Right atrium auricular region (tissue), 2 donors: ENCODE measurements around the gene PFDN6. TPM values are rescaled to one million over a fixed set of nuclear protein-coding genes. Genes with fewer than 3 reads are reported as not detected.

Experiments
- DNase-seq: peaks from one replicate; pipeline ENCODE4 v3.0.0-alpha.2; 2019; ENCODE audit warnings: low spot score
- H3K27ac ChIP-seq, 2 donors: fragments of 200-600 bp; sonication (generic); 1 replicate in 1 of 2; 2 replicates in 1 of 2; pipeline ENCODE4 v1.5.1; 2016 to 2019
- H3K27me3 ChIP-seq, 2 donors: fragments of 200-600 bp; sonication (generic); one replicate each; pipeline versions ENCODE4 v1.5.1 to v1.6.0; 2017 to 2019
- H3K36me3 ChIP-seq: fragments of 200-600 bp; sonication (generic); one replicate; pipeline ENCODE4 v1.5.1; 2016
- H3K4me1 ChIP-seq, 2 donors: fragments of 200-600 bp; sonication (generic); one replicate each; pipeline versions ENCODE4 v1.5.1 to v1.6.0; 2017 to 2019
- H3K4me3 ChIP-seq, 2 donors: fragments of 200-600 bp; sonication (generic); 1 replicate in 1 of 2; 2 replicates in 1 of 2; pipeline ENCODE4 v1.5.1; 2017 to 2019; ENCODE audit warnings: mild to moderate bottlenecking in 1 of 2, moderate library complexity in 1 of 2
- H3K9me3 ChIP-seq, 2 donors: fragments of 200-600 bp; sonication (generic); one replicate each; pipeline ENCODE4 v1.5.1; 2019
- CTCF ChIP-seq, 2 donors: fragments of 200-600 bp; sonication (generic); IDR thresholded peaks; one replicate each; pipeline ENCODE4 v1.5.1; 2019; ENCODE audit warnings: antibody characterized with exemption in 2 of 2
- total RNA-seq, 2 donors: library from RNA; depleted of rRNA; stranded (reverse); fragments of >200 nt; gene quantifications; one replicate each; pipeline ENCODE4 v1.1.0, GENCODE V29; 2016

PFDN6 gene
- total RNA-seq, 2 donors from 2014 or later: 23.4 to 29.5 TPM

- Histone ChIP-seq H3K4me3 (no peak overlapping the region), H3K36me3 (peaks cover 23% of the 10 kb centered on the region), H3K4me1 (peaks cover 0 to 27% of the 10 kb centered on the region in 2 donors), H3K27me3 (no peaks in the 10 kb centered on the region), H3K27ac (no peak overlapping the region), H3K9me3 (no peaks in the 10 kb centered on the region)
- no peak for DNase-seq
- no peak for TF ChIP-seq CTCF (IDR thresholded peaks at IDR 0.05)
Observed at GRCh38 chr6:33301877-33302276, 12.5 kb downstream of the PFDN6 start.

- TF ChIP-seq CTCF (IDR thresholded peaks at IDR 0.05): no peak
- no peak for DNase-seq
- no peak overlapping the region for H3K4me3 ChIP-seq
- no peaks in the 10 kb centered on the region for H3K27me3 ChIP-seq
- no peak overlapping the region for H3K27ac ChIP-seq
- peaks cover 23% of the 10 kb centered on the region for H3K36me3 ChIP-seq
- no peaks in the 10 kb centered on the region for H3K9me3 ChIP-seq
- H3K4me1 ChIP-seq: peaks cover 0 to 15% of the 10 kb centered on the region in 2 donors
Observed at GRCh38 chr6:33304216-33304615, 14.8 kb downstream of the PFDN6 start.

- Histone ChIP-seq H3K27me3 (no peaks in the 10 kb centered on the region), H3K4me3 (no peak overlapping the region), H3K27ac (no peak overlapping the region), H3K9me3 (no peaks in the 10 kb centered on the region), H3K4me1 (peaks cover 0 to 13% of the 10 kb centered on the region in 2 donors), H3K36me3 (peaks cover 23% of the 10 kb centered on the region)
- TF ChIP-seq CTCF (IDR thresholded peaks at IDR 0.05): no peak
- DNase-seq: no peak
Observed at GRCh38 chr6:33305052-33305451, 15.7 kb downstream of the PFDN6 start.

GRCh38 chr6:33306356-33306755 is 17.0 kb downstream of the PFDN6 start:
- no peak overlapping the region for H3K27ac ChIP-seq
- no peak for TF ChIP-seq CTCF (IDR thresholded peaks at IDR 0.05)
- peaks cover 0 to 4% of the 10 kb centered on the region in 2 donors for H3K4me1 ChIP-seq

GRCh38 chr6:33312361-33313104 is 23.1 kb downstream of the PFDN6 start:
- peaks cover 3% of the 10 kb centered on the region for H3K36me3 ChIP-seq
- H3K4me3 ChIP-seq: peak overlapping the region; percentile 75 to 80
- DNase-seq: no peak
- H3K9me3 ChIP-seq: no peaks in the 10 kb centered on the region
- H3K4me1 ChIP-seq: peaks cover 0 to 44% of the 10 kb centered on the region in 2 donors
- no peaks in the 10 kb centered on the region for H3K27me3 ChIP-seq
- peak overlapping the region; percentile 89 to 91 for H3K27ac ChIP-seq
- TF ChIP-seq CTCF (IDR thresholded peaks at IDR 0.05): no peak

More at GRCh38 chr6:33306356-33306755, 17.0 kb downstream of the PFDN6 start:
- H3K4me3 ChIP-seq: no peak overlapping the region
- no peaks in the 10 kb centered on the region for H3K27me3 ChIP-seq
- peaks cover 27% of the 10 kb centered on the region for H3K36me3 ChIP-seq
- DNase-seq: no peak
- no peaks in the 10 kb centered on the region for H3K9me3 ChIP-seq
